ENCODE data around the gene MTNR1A. TPM values are rescaled to one million over a fixed set of nuclear protein-coding genes. Genes with fewer than 3 reads are reported as not detected.
A peak's percentile ranks its signal among the peaks of the same experiment; 100 is the strongest.

Gene MTNR1A
- total RNA-seq, 1 experiment from 2014 or later: not detected

DNA sequence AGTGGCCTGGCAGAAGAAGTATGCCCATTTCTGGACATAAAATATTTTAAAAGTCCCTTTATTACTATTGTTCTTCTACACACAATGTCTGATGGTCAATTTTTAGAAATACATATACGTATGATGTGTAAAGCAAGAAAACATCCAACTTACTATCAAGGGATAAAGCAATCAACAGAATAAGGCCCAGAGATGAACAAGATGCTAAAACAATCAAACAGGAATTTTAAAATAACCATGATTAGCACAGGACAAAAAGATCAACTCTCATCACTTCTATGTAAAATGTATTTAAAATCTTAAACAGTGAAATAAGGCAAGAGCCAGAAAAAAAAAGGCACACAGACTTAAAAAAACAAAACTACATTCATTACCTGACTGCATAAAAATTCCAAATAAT is 60.9 kb downstream of the MTNR1A start:
- no peak for DNase-seq (ENCODE audit: low read depth)

DNA sequence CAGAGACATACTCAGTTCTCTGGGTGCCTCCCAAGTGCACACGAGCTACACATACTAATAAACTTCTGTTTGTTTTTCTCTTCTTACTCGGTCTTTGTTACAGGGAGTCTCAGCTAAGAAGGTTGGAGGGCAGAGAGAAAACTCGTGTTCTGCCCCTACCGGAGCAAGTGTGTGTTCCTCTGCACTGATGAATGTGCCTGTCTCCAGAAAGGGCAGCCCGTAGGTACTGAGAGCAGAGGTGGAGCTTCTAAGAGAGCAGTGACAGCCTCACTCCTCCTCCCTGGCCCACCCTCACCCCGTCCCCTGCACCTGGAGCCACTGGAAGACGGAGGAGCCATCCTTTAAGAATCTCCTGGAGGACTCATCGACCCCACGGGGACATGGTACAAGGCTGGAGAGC is 67.6 kb downstream of the MTNR1A start:
- no peak for DNase-seq (ENCODE audit: low read depth)

GRCh38 chr4:186486172-186486571 is 69.2 kb downstream of the MTNR1A start:
- no peak for DNase-seq (ENCODE audit: low read depth)

DNA sequence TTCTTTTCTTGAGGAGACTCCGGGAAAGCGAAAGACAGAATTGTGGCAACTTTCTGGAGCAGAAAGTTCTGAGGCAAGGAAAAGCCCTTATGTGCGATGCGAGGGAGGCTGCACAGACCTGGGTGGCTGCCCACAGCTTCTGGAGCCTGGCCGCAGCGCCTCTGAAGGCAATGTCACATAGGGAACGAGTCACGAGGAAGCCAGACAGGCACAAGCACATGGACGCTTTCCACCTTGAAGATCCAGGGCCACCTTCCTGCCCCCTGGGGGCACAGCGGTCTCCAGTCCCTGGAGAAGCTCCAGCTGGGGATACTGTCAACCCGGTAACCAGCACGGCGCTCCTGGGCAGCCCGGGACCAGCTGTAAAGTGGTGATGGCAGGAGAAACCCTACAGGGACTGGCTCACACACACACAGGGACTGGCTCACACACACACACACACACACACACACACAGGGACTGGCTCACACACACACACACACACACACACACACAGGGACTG is 69.8 kb downstream of the MTNR1A start:
- peak; percentile 32 for DNase-seq (ENCODE audit: low read depth)

DNA sequence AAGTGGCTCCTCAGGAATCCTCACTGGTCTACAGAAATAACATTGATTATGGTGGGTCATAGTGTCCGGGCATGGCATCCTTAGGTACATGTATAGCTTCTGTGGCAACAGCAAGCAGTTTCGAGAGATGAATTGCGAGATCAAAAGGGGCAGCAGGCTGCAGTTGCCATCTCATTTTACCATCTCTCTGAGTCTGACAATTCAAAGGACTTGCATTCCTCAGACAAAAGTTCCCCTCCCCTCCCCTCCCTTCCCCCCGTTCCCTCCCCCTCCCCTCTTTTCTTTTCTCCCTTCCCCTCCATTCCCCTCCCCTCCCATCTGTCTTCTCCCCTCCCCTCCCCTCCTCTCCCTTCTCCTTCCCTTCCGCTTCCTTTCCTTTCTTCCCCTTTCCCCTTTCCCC is 70.2 kb downstream of the MTNR1A start:
- no peak for DNase-seq (ENCODE audit: low read depth)

- no peak for DNase-seq (ENCODE audit: low read depth)
Observed at GRCh38 chr4:186483656-186484055, 71.7 kb downstream of the MTNR1A start.

Other genes starting within 250 kb of the MTNR1A start
- gene FAT1, start 168.3 kb upstream of the MTNR1A start, total RNA-seq (2014; rRNA removed; shearing (Covaris generic)): 38.6 and 50.2 TPM in 2 replicates